GM19372 (cell line): ENCODE measurements around the gene TYRP1.

Experiments used
- ATAC-seq: cut with Tn5 transposase; IDR thresholded peaks from one replicate; pipeline ENCODE4 v1.9.1; 2021; ENCODE audit warnings: mild to moderate bottlenecking, low read depth, moderate library complexity; ENCODE audit not compliant: unreplicated experiment

TYRP1 gene

GRCh38 chr9:12695474-12695873 lies 2.3 kb downstream of the TYRP1 start:
- ATAC-seq = no peak

DNA sequence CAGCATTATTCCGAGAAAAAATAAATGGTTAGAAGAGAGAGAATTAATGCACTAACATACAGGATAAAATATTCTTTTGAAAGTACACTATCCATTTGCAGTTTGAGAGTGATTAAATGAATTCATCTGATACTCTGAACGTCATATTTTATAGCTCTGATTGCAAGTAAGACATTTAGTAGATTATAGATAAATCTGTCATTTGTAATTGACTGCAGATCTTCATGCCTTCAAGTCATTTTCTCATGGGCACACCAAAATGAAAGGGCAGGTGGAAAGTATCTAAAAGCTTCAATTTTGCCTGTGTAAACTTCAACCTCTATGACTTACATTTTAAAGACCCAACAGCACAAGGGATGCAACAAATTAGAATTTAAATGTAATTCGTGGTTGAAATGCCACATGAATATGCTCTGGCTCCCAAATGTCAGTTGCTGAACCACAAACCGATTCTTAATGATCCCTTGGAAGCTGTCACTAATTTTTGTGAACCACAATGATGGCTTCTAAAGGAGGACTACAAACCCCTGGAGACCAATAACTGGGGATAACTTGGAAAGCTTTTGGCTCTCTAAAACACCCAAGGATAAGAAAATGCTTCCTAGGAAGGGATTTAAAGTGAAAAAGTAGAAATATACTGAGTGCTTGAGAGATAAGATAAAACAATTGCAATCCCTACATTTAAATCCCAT lies 3.9 kb downstream of the TYRP1 start:
- ATAC-seq = no peak

GRCh38 chr9:12697719-12698118 lies 4.5 kb downstream of the TYRP1 start:
- no peak for ATAC-seq

DNA sequence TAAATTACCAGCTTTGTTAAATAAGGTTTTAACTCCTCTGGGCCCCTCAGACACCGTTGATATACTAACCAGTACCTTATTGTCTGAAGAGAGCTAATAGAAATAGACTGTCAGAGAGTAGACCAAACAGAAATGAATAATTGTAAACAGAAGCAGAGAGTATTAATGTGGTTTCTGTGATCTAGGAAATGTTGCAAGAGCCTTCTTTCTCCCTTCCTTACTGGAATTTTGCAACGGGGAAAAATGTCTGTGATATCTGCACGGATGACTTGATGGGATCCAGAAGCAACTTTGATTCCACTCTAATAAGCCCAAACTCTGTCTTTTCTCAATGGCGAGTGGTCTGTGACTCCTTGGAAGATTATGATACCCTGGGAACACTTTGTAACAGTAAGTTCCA lies 5.1 kb downstream of the TYRP1 start:
- ATAC-seq = no peak

DNA sequence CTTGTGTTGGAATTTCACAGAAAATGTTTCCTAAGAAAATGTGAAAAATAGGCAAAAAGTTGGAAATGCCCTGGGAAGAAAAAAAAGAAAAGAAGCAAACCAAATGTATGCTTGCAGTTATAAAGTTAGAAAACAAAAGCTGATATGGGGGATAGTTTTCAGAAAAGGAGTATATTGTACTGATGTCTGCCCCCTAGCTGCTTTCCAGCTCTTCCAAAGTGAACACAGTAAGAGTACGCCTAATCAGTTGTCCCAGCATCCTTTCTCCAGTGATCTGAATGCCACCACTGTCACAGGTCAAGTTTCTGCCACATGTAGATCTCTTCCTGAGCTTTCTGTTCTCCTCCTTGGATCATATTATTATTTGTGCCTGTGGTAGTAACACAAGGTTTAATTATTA lies 5.8 kb downstream of the TYRP1 start:
- no peak for ATAC-seq

GRCh38 chr9:12699529-12699928 lies 6.3 kb downstream of the TYRP1 start:
- ATAC-seq = no peak

- no peak for ATAC-seq
These were observed 7.9 kb downstream of the TYRP1 start for GRCh38 chr9:12701126-12701525.

GRCh38 chr9:12702160-12702758 lies 9.1 kb downstream of the TYRP1 start:
- ATAC-seq = no peak

DNA sequence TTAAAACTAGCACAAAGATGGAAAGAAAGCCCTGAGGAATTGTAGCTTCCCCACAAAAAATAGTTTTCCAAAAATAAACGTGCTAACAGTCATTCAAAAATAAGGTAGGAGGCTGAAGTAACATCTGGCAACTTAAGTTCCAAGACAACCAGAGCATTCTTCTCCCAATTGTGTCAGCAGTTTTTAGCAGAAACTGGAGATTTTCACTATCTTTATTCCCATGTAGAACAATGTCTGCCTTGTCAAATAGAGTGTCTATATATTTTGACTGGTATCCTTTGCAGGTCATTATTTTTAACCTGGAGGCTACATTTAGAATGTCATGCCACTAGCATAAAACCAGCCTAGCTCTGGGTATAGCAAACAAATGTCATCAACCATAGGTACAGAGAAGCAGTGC lies 10.8 kb downstream of the TYRP1 start:
- ATAC-seq = no peak

GRCh38 chr9:12705738-12706391 lies 12.7 kb downstream of the TYRP1 start:
- no peak for ATAC-seq

DNA sequence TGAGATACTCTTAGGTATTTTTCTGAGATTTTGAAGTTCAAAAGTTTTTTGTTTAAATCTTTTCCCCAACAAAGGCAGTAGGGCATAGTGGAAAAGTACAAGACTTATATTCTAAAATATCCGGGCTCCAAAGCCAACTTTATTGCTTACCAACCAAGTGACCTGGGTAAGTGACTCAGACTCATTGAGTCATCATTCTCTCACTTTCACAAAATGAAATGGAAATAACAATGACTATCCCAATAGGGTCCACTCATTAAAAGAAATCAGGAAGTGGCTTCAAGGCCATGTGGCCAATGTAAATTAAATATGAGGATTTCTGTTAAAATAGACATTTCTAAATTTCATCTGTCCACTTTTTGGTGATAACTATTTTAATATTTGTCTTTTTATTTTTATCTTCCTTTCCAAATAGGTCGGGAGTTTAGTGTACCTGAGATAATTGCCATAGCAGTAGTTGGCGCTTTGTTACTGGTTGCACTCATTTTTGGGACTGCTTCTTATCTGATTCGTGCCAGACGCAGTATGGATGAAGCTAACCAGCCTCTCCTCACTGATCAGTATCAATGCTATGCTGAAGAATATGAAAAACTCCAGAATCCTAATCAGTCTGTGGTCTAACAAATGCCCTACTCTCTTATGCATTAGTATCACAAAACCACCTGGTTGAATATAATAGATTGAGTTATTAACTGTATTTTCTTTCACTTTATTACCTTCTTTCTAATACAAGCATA lies 15.5 kb downstream of the TYRP1 start:
- no peak for ATAC-seq

GRCh38 chr9:12712532-12712931 lies 19.3 kb downstream of the TYRP1 start:
- ATAC-seq = no peak

DNA sequence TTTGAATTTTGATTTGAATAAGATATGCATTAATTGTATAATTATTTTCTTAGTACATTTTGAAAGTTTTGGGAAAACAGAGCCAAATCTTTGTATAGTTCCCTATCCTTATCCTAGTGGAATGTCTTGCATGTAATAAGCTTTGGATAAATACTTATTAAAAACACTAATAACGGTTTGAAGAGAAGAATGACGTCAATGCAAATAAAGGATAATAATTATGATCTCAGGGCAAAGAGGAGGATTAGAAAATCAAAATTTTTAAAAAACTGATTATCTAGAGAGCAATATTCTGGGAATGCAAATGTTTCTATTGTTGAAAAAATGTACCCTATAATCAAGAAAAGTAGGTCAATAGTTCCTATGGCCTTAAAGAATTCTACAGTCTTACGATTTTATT lies 22.1 kb downstream of the TYRP1 start:
- no peak for ATAC-seq

DNA sequence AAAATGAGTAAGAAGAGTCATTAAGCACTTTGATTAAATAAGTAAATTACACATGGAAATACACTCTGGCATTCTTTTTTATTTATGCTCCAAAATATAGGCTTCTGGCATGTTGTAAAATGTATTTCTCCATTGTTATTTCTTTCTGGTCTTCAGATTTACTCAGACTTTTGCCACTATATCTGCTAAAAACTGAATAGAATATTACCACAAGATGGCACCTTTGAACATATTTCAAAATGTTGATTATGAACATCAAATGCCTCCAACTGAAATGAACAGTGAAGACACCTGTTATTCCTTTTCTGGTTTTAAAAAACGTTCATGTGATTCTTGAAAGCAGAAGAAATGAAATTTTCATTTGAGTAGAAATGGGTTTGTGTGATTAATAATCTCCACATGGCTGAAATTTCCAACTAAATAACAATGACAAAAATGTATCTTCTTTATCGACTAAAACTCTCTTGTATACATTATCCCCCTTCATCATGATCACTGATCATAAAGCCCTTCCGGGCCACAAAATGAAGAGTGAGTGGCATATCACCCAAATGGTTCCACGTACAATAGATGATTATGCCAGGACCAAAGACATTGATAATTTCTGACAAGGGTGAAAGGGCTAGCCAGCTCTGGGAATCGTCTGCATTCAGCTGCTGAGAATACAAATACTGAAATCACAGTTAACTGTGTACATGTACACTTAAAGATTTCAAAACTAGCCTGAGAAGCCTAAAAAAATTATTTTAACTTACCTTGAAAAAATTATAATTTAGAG lies 23.8 kb downstream of the TYRP1 start:
- ATAC-seq = no peak

- ATAC-seq = no peak
These were observed 24.7 kb downstream of the TYRP1 start for GRCh38 chr9:12717907-12718306.

DNA sequence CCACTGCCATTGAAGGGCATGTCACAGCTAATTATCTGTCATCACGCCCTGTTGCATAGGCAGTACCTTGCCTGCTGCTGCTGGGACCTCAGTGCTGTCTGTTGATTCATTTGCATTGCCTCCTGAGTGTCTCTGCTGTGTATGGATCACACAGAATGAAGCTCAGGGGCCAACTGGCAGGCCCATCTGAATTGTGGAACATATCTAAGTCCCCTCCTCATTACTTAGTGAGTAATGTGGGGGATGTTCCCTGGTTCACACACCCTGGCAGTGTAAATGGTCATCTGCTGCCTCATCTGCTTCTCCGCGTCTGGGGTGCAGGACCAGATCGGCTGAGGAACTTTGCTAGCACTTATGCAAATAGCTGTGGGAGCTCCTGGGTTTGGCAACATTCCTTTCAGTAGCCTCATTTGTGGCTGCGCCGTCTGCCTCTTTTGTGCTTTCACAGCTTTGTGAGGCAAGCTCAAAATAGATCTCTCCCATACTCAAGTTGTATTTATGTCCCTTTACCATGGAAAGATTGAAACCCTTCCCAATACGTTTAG lies 25.4 kb downstream of the TYRP1 start:
- no peak for ATAC-seq

DNA sequence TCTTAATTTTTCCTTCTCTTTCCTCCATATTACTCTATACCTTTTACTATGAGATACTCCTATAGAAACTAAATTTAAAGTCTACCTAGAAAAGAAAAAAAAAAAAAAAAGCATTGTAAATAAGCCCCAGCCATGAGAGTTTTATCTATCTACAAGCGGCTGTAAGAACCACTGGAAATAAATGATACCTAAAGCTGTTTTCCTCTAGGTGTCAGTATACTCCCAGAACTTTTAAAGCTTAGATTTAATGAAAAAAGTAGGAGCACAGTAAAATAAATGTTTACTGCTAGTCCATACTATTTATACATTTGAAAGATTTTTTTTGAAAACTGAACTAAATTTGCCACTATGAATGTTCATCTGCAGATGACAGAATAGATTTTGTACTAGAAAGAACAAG lies 26.2 kb downstream of the TYRP1 start:
- ATAC-seq = no peak

DNA sequence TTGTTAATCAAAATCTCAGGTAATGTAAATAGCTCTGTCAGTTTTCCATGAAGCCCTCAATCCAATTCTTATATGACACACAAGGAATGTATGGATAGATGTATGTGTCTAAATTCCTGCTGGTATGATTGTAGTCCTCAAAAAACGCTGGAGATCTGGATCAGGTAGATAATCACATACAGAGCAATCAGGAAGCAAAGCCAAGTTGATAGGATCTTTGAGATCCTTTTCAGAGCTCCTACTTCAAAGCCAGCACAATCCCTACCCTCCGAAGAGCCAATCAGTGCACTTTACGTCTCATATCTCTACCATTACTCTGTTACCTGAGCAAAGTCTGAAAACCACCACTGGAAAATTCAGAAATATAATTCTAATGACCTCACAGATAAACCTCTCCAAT lies 27.4 kb downstream of the TYRP1 start:
- ATAC-seq = no peak

- no peak for ATAC-seq
These were observed 28.9 kb downstream of the TYRP1 start for GRCh38 chr9:12722131-12722530.

DNA sequence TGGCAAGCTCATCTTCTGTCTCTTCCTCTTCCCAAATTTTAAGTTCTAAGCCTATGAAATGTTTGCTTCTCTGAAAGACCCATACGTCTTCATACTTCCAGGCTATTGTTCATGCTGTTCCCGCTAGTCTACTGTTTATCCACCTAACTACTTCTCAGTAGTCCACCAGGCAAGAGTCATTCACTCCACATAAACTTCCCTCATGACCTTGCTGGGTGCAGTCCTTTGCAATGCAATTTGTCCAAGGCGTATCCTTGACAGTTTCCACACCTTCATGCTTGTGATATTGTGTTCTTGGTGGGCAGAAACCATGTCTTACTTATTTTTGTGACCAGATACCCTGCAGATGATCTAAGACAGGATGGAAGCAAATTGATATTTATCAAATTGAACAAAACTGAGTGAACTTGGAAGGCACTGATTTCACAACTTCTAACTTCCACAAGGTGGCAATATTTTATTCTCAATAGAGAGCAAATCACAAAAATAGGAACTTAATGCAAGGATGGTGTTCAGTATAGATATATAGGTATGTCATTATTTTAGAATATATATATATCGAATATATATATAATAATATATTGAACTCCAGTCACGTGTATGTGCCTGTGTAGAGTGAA lies 30.3 kb downstream of the TYRP1 start:
- no peak for ATAC-seq
